HG03460 (cell line): ENCODE data around the gene BRD4.
A peak's percentile ranks its signal among the peaks of the same experiment; 100 is the strongest.
"Not testable (repeated sequence)": the region's sequence is repeated elsewhere in the genome, so short reads cannot be mapped to it uniquely, and the experiment has no call there.

Experiments
- ATAC-seq: cut with Tn5 transposase; IDR thresholded peaks from one replicate; pipeline ENCODE4 v1.9.1; 2021; ENCODE audit not compliant: unreplicated experiment

BRD4 gene

GRCh38 chr19:15332311-15332996 is at the start of gene BRD4:
TSS of gene BRD4 (minus strand) at chr19:15332539. CDS start at chr19:15273099, 59,440 bp downstream.
- peak; percentile 48 for ATAC-seq

DNA sequence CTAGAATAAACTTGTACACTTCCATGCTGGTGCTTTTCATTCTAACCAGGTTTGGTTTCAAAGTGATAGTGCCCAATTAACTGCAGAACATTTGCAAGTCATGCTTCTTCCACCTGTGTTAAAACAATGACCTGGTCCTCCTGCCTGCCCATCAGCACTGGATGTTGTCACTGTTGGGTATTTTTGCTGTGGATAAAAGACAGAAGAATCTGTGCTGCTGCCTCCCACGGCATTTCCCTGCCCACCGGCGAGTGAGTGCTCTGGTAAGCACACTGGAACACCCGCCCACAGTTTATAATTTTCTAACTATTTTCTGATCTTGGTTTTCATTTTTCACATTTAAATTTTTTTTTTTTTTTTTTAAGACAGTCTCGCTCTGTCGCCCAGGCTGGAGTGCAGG is 49.5 kb upstream of the BRD4 start:
- ATAC-seq = no peak

GRCh38 chr19:15381429-15381828 is 49.1 kb upstream of the BRD4 start:
- no peak for ATAC-seq

- ATAC-seq = peak; percentile 21
These were observed 47.8 kb upstream of the BRD4 start for GRCh38 chr19:15379999-15380647.

DNA sequence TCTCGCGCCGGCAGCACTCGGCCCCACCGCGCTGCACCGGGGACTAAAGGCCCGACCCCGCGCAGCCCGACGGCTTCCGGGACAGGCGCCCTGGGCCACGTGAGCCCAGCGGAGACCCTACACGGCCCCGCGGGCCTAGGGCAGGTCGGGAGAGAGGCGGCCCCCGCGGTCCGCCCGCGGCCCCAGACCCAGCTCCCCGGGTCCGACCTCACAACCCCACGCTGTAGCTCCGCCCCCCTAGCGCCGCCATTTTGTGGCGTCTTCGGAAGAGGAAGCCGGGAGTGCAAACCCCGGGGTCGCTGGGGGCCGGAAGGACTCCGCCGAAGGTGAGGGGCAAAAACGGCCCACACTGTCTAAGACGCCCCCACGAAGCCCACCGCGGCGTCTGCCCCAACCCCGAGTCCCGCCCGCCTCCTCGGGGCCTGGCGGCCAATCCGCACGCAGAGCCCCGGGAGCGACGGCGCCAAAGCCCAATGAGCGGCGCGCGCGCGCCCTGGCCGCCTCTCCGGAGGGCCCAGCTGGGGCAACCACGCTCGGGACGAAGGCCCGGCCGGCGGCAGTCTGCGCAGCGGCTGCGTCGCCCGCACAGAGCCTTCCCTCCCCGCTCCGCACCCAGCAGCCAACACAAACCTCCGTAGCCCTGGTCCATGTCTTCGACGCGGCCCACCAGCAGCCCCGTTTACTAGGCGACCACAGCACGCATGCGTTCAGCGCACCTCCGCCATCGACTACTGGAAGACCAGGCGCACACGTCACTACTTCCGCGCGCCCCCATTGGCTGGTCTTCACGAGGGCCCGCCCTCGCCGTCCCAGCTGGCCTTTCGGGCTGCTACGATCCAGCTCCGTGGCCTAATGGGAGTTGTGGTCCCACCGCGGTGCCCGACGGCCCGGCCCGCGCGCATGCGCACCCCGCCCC is 47.0 kb upstream of the BRD4 start, which contains the start of gene AKAP8:
Gene AKAP8, minus strand, starts transcription at position 705 of the 916 bp plus-strand sequence. Its CDS starts 56 bp downstream, at position 649.
- peak; percentile 79 for ATAC-seq

DNA sequence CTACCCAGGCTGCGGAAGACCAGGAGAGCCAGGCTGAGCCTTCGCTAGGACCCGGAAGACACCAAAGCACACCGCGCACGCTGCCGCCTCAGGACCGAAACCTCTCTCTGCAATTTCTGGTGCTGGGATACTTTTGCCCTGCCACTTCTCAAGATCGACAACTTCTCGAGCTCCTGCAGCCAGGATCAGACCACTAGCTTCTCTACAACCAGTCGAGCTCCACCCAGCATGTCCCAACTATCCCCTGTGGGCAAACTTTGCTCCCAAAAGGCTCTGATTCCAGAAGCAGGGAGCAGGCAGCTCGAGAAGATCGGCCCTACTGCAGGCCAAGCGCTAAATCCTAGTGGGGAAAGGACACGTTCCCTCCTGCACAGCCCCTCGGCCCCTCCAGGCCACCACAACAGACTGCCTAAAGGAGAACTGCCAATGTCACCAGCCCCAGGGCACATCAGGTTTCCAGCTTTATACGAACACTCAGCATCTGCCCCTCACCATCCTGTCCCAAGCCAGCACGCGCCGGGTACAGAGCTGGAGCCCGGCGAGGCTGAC is 46.3 kb upstream of the BRD4 start:
- ATAC-seq = no peak

DNA sequence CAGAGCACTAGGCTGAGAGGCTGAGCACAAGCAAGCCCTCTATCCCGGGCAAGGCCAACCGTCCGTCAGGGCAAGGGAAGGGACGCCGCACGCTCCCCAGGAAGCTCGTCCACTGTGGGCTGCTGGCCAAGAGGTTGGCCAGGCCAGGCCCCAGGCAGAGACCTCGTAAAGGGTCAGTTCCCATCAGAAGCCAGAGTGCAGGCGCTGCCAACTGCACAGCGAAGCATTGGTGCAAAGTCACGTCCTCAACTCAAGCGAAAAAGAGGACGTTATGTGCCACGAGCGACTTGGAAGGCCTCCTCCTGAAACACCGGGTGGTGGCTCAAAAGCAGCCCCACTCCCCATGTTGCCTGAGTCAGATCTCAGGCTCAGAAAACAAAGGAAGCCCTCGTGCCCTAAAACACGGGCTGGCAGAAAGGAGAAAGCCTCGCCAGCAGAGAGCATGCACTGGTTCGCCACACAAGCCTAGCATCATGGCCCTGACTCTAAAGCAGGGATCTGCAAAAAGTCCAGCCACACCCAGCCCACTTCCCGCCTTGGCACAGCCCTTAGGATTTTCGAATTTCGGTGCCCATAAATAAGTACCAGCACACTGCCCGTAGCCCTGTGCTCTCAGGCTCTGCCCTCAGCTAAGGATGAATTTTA is 42.6 kb upstream of the BRD4 start:
- ATAC-seq = no peak

GRCh38 chr19:15374105-15374651 is 41.8 kb upstream of the BRD4 start:
- ATAC-seq = no peak

GRCh38 chr19:15373644-15374043 is 41.3 kb upstream of the BRD4 start:
- ATAC-seq = no peak

GRCh38 chr19:15372891-15373301 is 40.6 kb upstream of the BRD4 start:
- no peak for ATAC-seq

- ATAC-seq = no peak
These were observed 40.1 kb upstream of the BRD4 start for GRCh38 chr19:15372470-15372869.

- ATAC-seq = no peak
These were observed 39.5 kb upstream of the BRD4 start for GRCh38 chr19:15371786-15372380.

- no peak for ATAC-seq
These were observed 38.8 kb upstream of the BRD4 start for GRCh38 chr19:15371119-15371518.

DNA sequence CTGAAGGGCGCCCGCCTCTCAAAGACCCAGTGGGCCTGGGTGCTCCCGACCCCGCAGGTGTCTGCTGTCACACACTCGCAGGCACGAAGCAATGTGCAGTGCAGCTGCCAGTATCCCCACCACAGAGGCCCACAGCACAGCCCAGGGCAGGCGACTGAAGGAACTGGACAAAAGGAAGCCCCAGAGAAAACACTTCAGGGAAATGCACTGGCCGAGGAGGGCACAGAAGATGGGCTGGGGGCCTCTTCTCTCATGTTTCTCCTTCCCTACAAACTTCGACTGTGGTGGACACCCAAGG is 37.2 kb upstream of the BRD4 start:
- no peak for ATAC-seq

DNA sequence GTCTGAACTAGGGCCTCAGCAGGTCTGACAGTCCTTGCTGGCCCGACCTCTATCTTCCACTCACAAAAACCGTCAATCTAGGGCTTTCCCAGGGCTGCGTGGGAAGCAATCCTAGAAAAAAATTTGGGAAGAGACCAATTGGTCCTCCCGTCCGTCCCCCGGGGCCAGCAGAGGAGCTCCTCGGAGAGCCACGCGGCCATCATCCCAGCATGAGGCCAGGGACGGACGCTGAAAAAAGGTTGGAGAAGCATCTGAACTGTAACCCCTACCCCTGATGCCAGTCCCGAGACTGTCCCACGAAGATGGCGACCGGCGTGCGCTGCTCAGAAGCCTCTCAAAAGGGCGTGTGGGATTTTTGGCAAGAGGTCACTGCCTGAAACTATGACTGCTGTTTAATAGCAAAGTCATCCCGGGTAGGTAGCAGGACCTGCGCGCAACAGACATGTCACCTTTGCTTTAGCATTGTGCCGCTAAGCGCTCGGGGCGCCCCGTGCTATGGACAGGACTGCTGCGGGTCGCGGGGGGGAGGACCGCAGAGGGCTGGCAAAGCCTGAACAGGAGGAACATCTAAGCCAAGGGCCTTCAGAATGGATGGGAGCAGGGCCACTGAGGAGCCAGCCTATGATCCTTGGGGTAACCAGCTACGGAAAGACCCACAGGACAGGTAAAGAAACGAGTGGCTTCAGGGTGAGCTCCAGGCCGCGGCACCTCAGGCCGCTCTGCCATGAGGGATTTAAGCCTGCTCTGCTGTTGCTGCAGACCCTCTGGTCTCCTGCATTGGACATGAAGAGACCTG is 36.7 kb upstream of the BRD4 start:
- ATAC-seq = no peak

DNA sequence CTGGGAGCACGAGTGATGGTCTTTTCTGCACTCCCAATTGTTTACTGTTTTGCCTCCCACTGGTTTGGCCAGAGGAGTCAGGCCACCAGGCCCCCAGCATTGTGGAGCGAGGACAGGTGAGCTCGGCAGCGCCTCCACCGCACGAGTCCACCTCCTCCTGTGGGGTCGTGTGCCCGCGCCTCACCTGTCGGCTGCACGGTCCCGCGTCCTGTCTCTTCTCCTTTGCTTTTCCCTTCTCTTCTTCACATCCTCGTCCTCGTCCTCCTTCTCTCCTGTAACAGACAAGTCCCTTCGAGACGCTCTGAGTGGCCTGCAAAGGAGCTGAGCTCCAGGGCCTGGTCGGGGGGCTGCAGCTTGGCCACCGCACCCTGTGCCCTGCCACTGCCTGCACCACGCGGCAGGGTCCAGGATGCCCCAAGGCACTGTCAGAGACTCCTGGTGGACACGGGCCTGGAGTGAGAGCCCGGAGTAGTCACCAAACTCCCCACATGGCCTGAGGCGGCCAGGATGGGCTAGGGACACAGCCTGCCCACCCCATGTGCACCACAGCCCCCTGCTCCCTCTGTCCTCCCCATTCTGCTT is 35.8 kb upstream of the BRD4 start:
- ATAC-seq = no peak

GRCh38 chr19:15367439-15367838 is 35.1 kb upstream of the BRD4 start:
- ATAC-seq = no peak

- no peak for ATAC-seq
These were observed 32.9 kb upstream of the BRD4 start for GRCh38 chr19:15365264-15365663.

- not testable (repeated sequence) for ATAC-seq
These were observed 31.5 kb upstream of the BRD4 start for GRCh38 chr19:15363791-15364190.
